Astrocyte (in vitro differentiated cells and primary cell): ENCODE results near the gene CAVIN3. TPM values are rescaled to one million over a fixed set of nuclear protein-coding genes. Genes with fewer than 3 reads are reported as not detected.

ENCODE experiments used
- DNase-seq: peaks from one replicate; pipeline ENCODE4 v3.0.0-alpha.2; 2010; ENCODE audit warnings: low read depth
- FAIRE-seq: peaks from 2 replicates; lab custom pipeline; 2011; peaks lifted over from hg19 to GRCh38; lab: Jason Lieb, UNC
- H2AFZ ChIP-seq: 2 replicates; pipeline ENCODE4 v1.6.0; 2012; ENCODE audit warnings: low read depth, low read length, inconsistent platforms
- H3K27ac ChIP-seq: 2 replicates; pipeline ENCODE4 v1.5.1; 2011; ENCODE audit warnings: low read depth, low read length, inconsistent platforms
- H3K27me3 ChIP-seq: 2 replicates; pipeline ENCODE4 v1.6.0; 2011; ENCODE audit warnings: low read length, inconsistent platforms; ENCODE audit not compliant: insufficient read depth
- H3K36me3 ChIP-seq: 2 replicates; pipeline ENCODE4 v1.5.1; 2011; ENCODE audit warnings: low read length, inconsistent platforms; ENCODE audit not compliant: insufficient read depth
- H3K4me1 ChIP-seq: 2 replicates; pipeline ENCODE4 v1.5.1; 2011; ENCODE audit warnings: low read length, inconsistent platforms; ENCODE audit not compliant: insufficient read depth
- H3K4me2 ChIP-seq: 2 replicates; pipeline ENCODE4 v1.6.0; 2012; ENCODE audit warnings: low read length, inconsistent platforms
- H3K4me3 ChIP-seq: 2 replicates; pipeline ENCODE4 v1.5.1; 2011; ENCODE audit warnings: low read depth, mild to moderate bottlenecking, low read length, inconsistent platforms; ENCODE audit not compliant: insufficient read depth
- H3K79me2 ChIP-seq: 2 replicates; pipeline ENCODE4 v1.6.0; 2012; ENCODE audit warnings: mild to moderate bottlenecking, low read length, inconsistent platforms; ENCODE audit not compliant: insufficient read depth
- H3K9ac ChIP-seq: 2 replicates; pipeline ENCODE4 v1.6.0; 2012; ENCODE audit warnings: mild to moderate bottlenecking, low read length, inconsistent platforms
- H3K9me3 ChIP-seq: 2 replicates; pipeline ENCODE4 v1.5.1; 2012; ENCODE audit warnings: low read depth, mild to moderate bottlenecking, low read length, inconsistent platforms; ENCODE audit not compliant: insufficient read depth
- H4K20me1 ChIP-seq: 2 replicates; pipeline ENCODE4 v1.6.0; 2012; ENCODE audit warnings: low read length, inconsistent platforms; ENCODE audit not compliant: insufficient read depth
- H3K27ac Mint-ChIP-seq: one replicate; pipeline ENCODE4 v1.8.0; 2021; ENCODE audit warnings: mild to moderate bottlenecking, mixed read lengths; ENCODE audit not compliant: unreplicated experiment
- H3K27me3 Mint-ChIP-seq: one replicate; pipeline ENCODE4 v1.8.0; 2021; ENCODE audit warnings: low read depth, mixed read lengths; ENCODE audit not compliant: unreplicated experiment
- H3K36me3 Mint-ChIP-seq: one replicate; pipeline ENCODE4 v1.8.0; 2021; ENCODE audit warnings: low read depth, mixed read lengths; ENCODE audit not compliant: unreplicated experiment
- H3K4me1 Mint-ChIP-seq: one replicate; pipeline ENCODE4 v1.8.0; 2021; ENCODE audit warnings: low read depth, mixed read lengths; ENCODE audit not compliant: unreplicated experiment
- H3K4me3 Mint-ChIP-seq: one replicate; pipeline ENCODE4 v1.8.0; 2021; ENCODE audit warnings: mild to moderate bottlenecking, moderate library complexity, mixed read lengths; ENCODE audit not compliant: unreplicated experiment
- H3K9me3 Mint-ChIP-seq: one replicate; pipeline ENCODE4 v1.8.0; 2021; ENCODE audit warnings: mild to moderate bottlenecking, mixed read lengths; ENCODE audit not compliant: unreplicated experiment
- EZH2 ChIP-seq: IDR thresholded peaks from 2 replicates; pipeline ENCODE4 v1.6.1; 2012; ENCODE audit warnings: mild to moderate bottlenecking, low read length, inconsistent platforms; ENCODE audit not compliant: insufficient read depth
- total RNA-seq: library from RNA; stranded (reverse); gene quantifications from 2 replicates; pipeline ENCODE4 v1.2.1, GENCODE V29; 2021
- TF ChIP-seq, protein P1 (sequence below): IDR thresholded peaks from 2 replicates; pipeline ENCODE4 v1.5.1; 2011; ENCODE audit warnings: low read depth, mild to moderate bottlenecking, inconsistent platforms, low read length, moderate library complexity; ENCODE audit not compliant: insufficient read depth

The CAVIN3 gene
- total RNA-seq, 1 donor from 2014 or later, result 57.3 TPM

GRCh38 chr11:6323291-6323905 lies 3.1 kb upstream of the CAVIN3 start:
- no peak overlapping the region for H3K9ac ChIP-seq
- no peak for TF ChIP-seq EZH2
- H3K9me3 ChIP-seq, result no peaks in the 10 kb centered on the region
- no peaks in the 10 kb centered on the region for H3K9me3 Mint-ChIP-seq
- H2AFZ ChIP-seq, result no peak overlapping the region
- no peak for FAIRE-seq
- H3K27me3 ChIP-seq, result no peaks in the 10 kb centered on the region
- H3K36me3 Mint-ChIP-seq, result no peaks in the 10 kb centered on the region
- no peaks in the 10 kb centered on the region for H3K27me3 Mint-ChIP-seq
- peaks cover 15% of the 10 kb centered on the region for H3K79me2 ChIP-seq
- DNase-seq, result no peak
- peaks cover 30% of the 10 kb centered on the region for H3K4me1 ChIP-seq
- no peak overlapping the region for H3K27ac Mint-ChIP-seq
- H3K4me3 ChIP-seq, result no peak overlapping the region
- peaks cover 5% of the 10 kb centered on the region for H3K36me3 ChIP-seq
- no peak overlapping the region for H3K4me3 Mint-ChIP-seq
- no peaks in the 10 kb centered on the region for H4K20me1 ChIP-seq
- no peak overlapping the region for H3K4me2 ChIP-seq
- peaks cover 30% of the 10 kb centered on the region for H3K4me1 Mint-ChIP-seq
- H3K27ac ChIP-seq, result no peak overlapping the region

DNA sequence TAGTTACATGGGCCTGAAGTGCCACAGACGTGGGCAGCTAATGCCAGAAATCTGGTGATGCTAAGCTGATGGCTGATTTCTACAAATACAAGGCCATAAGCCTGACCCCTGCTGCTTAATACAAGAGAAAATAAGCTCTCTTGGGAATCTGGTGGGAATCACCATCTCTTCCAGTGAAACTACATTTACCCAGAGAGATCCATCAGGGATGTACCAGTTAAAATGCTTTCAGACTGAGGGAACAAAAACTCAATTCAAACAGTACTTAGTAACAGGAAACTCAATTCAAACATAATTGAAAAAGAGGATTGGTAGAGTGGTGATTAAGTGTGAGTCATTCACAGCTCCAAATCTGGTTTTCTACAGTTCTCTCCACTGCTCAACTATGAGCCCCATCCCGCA lies 1.7 kb upstream of the CAVIN3 start:
- H3K79me2 ChIP-seq, result peaks cover 23% of the 10 kb centered on the region
- H3K36me3 ChIP-seq, result peaks cover 5% of the 10 kb centered on the region
- Mint-ChIP-seq H3K36me3 (no peaks in the 10 kb centered on the region), H3K4me3 (no peak overlapping the region), H3K9me3 (no peaks in the 10 kb centered on the region), H3K27ac (peak overlapping the region; percentile 29), H3K27me3 (peaks cover 2% of the 10 kb centered on the region), H3K4me1 (peaks cover 31% of the 10 kb centered on the region)
- H3K9ac ChIP-seq, result peak overlapping the region; percentile 99
- H3K27ac ChIP-seq, result peak overlapping the region; percentile 98
- H3K4me1 ChIP-seq, result peaks cover 32% of the 10 kb centered on the region
- peak; percentile 84 for FAIRE-seq
- H3K27me3 ChIP-seq, result no peaks in the 10 kb centered on the region
- TF ChIP-seq EZH2, result no peak
- TF ChIP-seq, protein P1, sequence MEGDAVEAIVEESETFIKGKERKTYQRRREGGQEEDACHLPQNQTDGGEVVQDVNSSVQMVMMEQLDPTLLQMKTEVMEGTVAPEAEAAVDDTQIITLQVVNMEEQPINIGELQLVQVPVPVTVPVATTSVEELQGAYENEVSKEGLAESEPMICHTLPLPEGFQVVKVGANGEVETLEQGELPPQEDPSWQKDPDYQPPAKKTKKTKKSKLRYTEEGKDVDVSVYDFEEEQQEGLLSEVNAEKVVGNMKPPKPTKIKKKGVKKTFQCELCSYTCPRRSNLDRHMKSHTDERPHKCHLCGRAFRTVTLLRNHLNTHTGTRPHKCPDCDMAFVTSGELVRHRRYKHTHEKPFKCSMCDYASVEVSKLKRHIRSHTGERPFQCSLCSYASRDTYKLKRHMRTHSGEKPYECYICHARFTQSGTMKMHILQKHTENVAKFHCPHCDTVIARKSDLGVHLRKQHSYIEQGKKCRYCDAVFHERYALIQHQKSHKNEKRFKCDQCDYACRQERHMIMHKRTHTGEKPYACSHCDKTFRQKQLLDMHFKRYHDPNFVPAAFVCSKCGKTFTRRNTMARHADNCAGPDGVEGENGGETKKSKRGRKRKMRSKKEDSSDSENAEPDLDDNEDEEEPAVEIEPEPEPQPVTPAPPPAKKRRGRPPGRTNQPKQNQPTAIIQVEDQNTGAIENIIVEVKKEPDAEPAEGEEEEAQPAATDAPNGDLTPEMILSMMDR, result no peak
- no peaks in the 10 kb centered on the region for H3K9me3 ChIP-seq
- H3K4me2 ChIP-seq, result peak overlapping the region; percentile 96
- H4K20me1 ChIP-seq, result no peaks in the 10 kb centered on the region
- peak overlapping the region; percentile 7 for H2AFZ ChIP-seq
- H3K4me3 ChIP-seq, result no peak overlapping the region
- DNase-seq, result peak; percentile 77

- no peaks in the 10 kb centered on the region for H3K9me3 ChIP-seq
- Mint-ChIP-seq H3K27ac (peak overlapping the region; percentile 29), H3K4me1 (peaks cover 31% of the 10 kb centered on the region), H3K9me3 (no peaks in the 10 kb centered on the region), H3K27me3 (peaks cover 2% of the 10 kb centered on the region), H3K4me3 (peak overlapping the region; percentile 4), H3K36me3 (no peaks in the 10 kb centered on the region)
- peak overlapping the region; percentile 70 for H2AFZ ChIP-seq
- peaks cover 32% of the 10 kb centered on the region for H3K4me1 ChIP-seq
- DNase-seq (no peak), FAIRE-seq (no peak)
- TF ChIP-seq EZH2, result no peak
- TF ChIP-seq, protein P1, result no peak
- no peaks in the 10 kb centered on the region for H3K27me3 ChIP-seq
- peaks cover 23% of the 10 kb centered on the region for H3K79me2 ChIP-seq
- H4K20me1 ChIP-seq, result no peaks in the 10 kb centered on the region
- H3K4me3 ChIP-seq, result peak overlapping the region; percentile 88
- H3K4me2 ChIP-seq, result peak overlapping the region; percentile 96
- H3K36me3 ChIP-seq, result peaks cover 5% of the 10 kb centered on the region
- peak overlapping the region; percentile 99 for H3K9ac ChIP-seq
- H3K27ac ChIP-seq, result peak overlapping the region; percentile 98
Observed at GRCh38 chr11:6321356-6321755, 1.1 kb upstream of the CAVIN3 start.
